ENCODE measurements around the gene SPG7. TPM values are rescaled to one million over a fixed set of nuclear protein-coding genes. Genes with fewer than 3 reads are reported as not detected.

SPG7 gene
- total and polyA plus RNA-seq, 11 donors, result 84.0 to 168 (median 95.9) TPM

DNA sequence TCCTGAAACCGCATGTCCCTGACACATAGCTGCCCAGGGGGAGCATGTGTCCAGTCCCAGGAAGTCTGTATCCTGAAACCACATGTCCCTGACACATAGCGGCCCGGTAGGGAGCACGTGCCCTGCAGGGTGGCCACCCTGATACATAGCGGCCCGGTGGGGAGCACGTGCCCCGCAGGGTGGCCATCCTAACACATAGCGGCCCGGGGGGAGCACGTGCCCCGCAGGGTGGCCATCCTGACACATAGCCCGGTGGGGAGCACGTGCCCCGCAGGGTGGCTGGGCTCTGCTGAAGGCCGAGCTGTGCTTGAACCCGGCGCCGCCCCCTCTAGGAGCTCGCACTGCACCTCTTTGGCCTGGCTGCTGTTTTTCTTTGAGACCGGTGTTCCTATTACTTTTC, 33.6 kb downstream of the SPG7 start:
- Histone ChIP-seq H3K36me3 (peaks cover 0 to 82% (median 57%) of the 10 kb centered on the region in 9 donors), H3K4me3 (no peak overlapping the region), H3K27ac (peak overlapping the region in 9 of 12 donors; percentile 3 to 86 (median 53)), H3K4me1 (peaks cover 0 to 16% (median 2%) of the 10 kb centered on the region in 12 donors), H3K27me3 (no peaks in the 10 kb centered on the region), H3K9me3 (no peaks in the 10 kb centered on the region)
- ATAC-seq (peak; percentile 6 to 20 (median 8)), DNase-seq (no peak)
- intact Hi-C loops (cut with DNase I), result no loop called here
- 89 to 95% (median 93%) methylated on average over 21 of the region's 21 CpGs for WGBS, 4 donors
- TF ChIP-seq, protein P1, sequence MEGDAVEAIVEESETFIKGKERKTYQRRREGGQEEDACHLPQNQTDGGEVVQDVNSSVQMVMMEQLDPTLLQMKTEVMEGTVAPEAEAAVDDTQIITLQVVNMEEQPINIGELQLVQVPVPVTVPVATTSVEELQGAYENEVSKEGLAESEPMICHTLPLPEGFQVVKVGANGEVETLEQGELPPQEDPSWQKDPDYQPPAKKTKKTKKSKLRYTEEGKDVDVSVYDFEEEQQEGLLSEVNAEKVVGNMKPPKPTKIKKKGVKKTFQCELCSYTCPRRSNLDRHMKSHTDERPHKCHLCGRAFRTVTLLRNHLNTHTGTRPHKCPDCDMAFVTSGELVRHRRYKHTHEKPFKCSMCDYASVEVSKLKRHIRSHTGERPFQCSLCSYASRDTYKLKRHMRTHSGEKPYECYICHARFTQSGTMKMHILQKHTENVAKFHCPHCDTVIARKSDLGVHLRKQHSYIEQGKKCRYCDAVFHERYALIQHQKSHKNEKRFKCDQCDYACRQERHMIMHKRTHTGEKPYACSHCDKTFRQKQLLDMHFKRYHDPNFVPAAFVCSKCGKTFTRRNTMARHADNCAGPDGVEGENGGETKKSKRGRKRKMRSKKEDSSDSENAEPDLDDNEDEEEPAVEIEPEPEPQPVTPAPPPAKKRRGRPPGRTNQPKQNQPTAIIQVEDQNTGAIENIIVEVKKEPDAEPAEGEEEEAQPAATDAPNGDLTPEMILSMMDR (IDR thresholded peaks at IDR 0.05), result no peak
- TF ChIP-seq POLR2A (IDR thresholded peaks at IDR 0.05), result no peak

DNA sequence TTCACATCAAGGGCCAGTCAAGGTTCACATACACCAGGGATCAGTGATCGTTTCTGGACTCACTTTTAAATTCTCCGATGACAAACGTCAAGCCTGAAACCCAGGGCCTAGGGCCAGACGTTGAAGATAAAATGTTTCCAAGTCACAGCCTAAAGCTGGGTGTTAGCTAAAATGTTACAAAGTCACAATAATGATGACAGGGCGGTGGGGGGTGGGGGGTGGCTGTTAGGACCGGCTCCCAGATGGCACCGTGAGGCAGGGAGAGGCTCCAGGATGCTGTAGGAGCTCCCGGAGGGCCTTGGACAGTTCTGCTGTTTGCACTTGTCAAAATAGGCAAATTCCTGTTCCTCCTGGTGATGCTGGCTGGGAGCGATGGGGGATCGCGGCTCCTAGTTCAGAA, 35.9 kb downstream of the SPG7 start:
- WGBS, 4 donors, result 90 to 94% (median 91%) methylated on average over 11 of the region's 11 CpGs
- TF ChIP-seq POLR2A (IDR thresholded peaks at IDR 0.05), result no peak
- TF ChIP-seq, protein P1 (IDR thresholded peaks at IDR 0.05), result no peak
- Histone ChIP-seq H3K9me3 (no peaks in the 10 kb centered on the region), H3K36me3 (peaks cover 0 to 83% (median 59%) of the 10 kb centered on the region in 9 donors), H3K27me3 (no peaks in the 10 kb centered on the region), H3K27ac (no peak overlapping the region), H3K4me3 (no peak overlapping the region), H3K4me1 (peaks cover 0 to 16% (median 2%) of the 10 kb centered on the region in 12 donors)
- intact Hi-C loops (cut with DNase I), result no loop called here
- ATAC-seq, result no peak
- DNase-seq, result no peak

DNA sequence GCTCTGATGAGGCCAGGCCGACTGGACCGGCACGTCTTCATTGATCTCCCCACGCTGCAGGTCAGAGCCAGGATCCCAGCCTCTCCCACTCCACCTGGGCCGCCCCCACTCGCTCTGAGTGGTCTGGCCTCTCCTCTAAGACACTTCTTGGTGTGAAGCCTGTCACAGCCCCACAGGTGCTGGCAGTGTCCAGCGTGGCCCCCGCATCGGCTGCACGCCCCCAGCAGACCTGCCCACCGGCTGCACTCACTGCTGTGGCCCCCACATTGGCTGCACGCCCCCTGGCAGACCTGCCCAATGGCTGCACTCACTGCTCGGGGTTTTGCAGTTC, 36.5 kb downstream of the SPG7 start:
- ATAC-seq, result no peak
- no peak overlapping the region for H3K4me3 ChIP-seq
- H3K27me3 ChIP-seq, result no peaks in the 10 kb centered on the region
- peaks cover 0 to 16% (median 2%) of the 10 kb centered on the region in 12 donors for H3K4me1 ChIP-seq
- H3K27ac ChIP-seq, result no peak overlapping the region
- intact Hi-C loops (cut with DNase I), result no loop called here
- WGBS, 4 donors, result 93 to 96% (median 94%) methylated on average over 13 of the region's 13 CpGs
- peaks cover 0 to 84% (median 62%) of the 10 kb centered on the region in 9 donors for H3K36me3 ChIP-seq
- TF ChIP-seq, protein P1 (IDR thresholded peaks at IDR 0.05), result no peak
- no peak for TF ChIP-seq POLR2A (IDR thresholded peaks at IDR 0.05)
- no peak for DNase-seq
- H3K9me3 ChIP-seq, result no peaks in the 10 kb centered on the region

DNA sequence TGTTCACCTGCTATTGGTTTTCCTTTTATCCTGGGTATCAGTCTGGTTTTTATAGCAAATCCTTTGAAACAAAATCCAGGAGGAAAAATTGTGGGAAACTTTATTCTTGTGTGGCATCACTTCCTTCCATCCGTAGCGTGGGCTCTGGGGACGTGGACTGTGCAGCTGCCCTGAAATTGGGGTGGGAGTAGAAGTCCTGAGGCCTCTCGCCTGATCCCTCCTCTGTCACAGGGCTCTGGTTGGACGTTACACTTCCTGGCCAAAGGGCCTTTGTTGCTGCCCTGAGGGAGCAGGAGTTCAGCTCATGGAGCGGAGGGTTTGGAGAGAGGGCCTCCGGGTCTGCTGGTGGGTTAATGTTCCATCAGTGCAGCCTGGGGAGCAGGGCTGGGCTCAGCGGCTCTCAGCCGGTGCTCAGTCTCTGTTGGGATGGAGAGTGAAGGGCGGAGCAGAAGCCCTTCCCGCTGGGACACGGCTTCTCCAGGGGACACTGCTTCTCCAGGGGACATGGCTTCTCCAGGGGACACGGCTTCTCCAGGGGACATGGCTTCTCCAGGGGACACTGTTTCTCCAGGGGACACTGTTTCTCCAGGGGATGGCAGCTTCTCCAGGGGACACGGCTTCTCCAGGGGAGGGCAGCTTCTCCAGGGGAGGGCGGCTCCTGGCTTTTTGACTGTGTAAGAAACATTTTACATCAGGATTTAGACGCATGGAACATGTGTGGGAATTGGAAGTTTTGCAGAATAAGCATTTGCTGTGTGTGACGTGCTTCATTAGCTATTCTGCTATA, 37.0 kb downstream of the SPG7 start:
- WGBS, 4 donors, result 90 to 97% (median 93%) methylated on average over 8 to 17 of the region's 17 CpGs
- intact Hi-C loops (cut with DNase I), result no loop called here
- no peak for DNase-seq
- Histone ChIP-seq H3K4me3 (no peak overlapping the region), H3K36me3 (peaks cover 0 to 86% (median 66%) of the 10 kb centered on the region in 9 donors), H3K27me3 (no peaks in the 10 kb centered on the region), H3K9me3 (no peaks in the 10 kb centered on the region), H3K4me1 (peaks cover 0 to 14% (median 0%) of the 10 kb centered on the region in 12 donors), H3K27ac (no peak overlapping the region)
- TF ChIP-seq POLR2A (IDR thresholded peaks at IDR 0.05), result no peak
- TF ChIP-seq, protein P1 (IDR thresholded peaks at IDR 0.05), result no peak
- ATAC-seq, result no peak

All from heart left ventricle (tissue), 16 donors.